PFSK-1 (cell line): ENCODE measurements around the gene CADM2.

Experiments used
- FOXP2 ChIP-seq: optimal IDR thresholded peaks from 2 replicates; pipeline ENCODE3; 2011; ENCODE audit warnings: borderline replicate concordance, control low read depth, inconsistent platforms; ENCODE audit not compliant: insufficient read depth; ENCODE audit errors: extremely low read length, extremely low read depth
- POLR2AphosphoS5 ChIP-seq: IDR thresholded peaks from 2 replicates; pipeline ENCODE4 v1.6.1; 2012; ENCODE audit warnings: low read depth, mild to moderate bottlenecking, control low read depth, low read length, moderate library complexity
- REST ChIP-seq, 2 experiments: IDR thresholded peaks; 2 replicates each; pipeline versions ENCODE4 v1.6.1 to v1.8.0; 2011 to 2012; ENCODE audit warnings: low read depth in 2 of 2, low read length in 2 of 2, control low read depth in 1 of 2, inconsistent platforms in 1 of 2, mild to moderate bottlenecking in 1 of 2, moderate library complexity in 1 of 2; ENCODE audit not compliant: insufficient read depth in 1 of 2
- SIN3A ChIP-seq: IDR thresholded peaks from 2 replicates; pipeline ENCODE4 v1.6.1; 2012; ENCODE audit warnings: mild to moderate bottlenecking, low read length, moderate library complexity, borderline replicate concordance; ENCODE audit not compliant: insufficient read depth
- TAF1 ChIP-seq: IDR thresholded peaks from 2 replicates; pipeline ENCODE4 v1.6.1; 2012; ENCODE audit warnings: low read length, control low read depth, borderline replicate concordance; ENCODE audit not compliant: insufficient read depth

CADM2 gene

GRCh38 chr3:85706130-85706529, 747.3 kb downstream of the CADM2 start:
- no peak for TF ChIP-seq TAF1
- TF ChIP-seq POLR2AphosphoS5, result no peak
- TF ChIP-seq REST (IDR thresholded peaks at IDR 0.05; ENCODE audit: insufficient read depth in 1 of 2, low read depth in 2 of 2, low read length in 2 of 2), result no peak
- TF ChIP-seq SIN3A, result no peak
- no peak for TF ChIP-seq FOXP2

- no peak for TF ChIP-seq POLR2AphosphoS5
- no peak for TF ChIP-seq REST (IDR thresholded peaks at IDR 0.05; ENCODE audit: insufficient read depth in 1 of 2, low read depth in 2 of 2, low read length in 2 of 2)
- no peak for TF ChIP-seq FOXP2
- no peak for TF ChIP-seq TAF1
- no peak for TF ChIP-seq SIN3A
Observed at GRCh38 chr3:85709346-85709892, 750.6 kb downstream of the CADM2 start.

DNA sequence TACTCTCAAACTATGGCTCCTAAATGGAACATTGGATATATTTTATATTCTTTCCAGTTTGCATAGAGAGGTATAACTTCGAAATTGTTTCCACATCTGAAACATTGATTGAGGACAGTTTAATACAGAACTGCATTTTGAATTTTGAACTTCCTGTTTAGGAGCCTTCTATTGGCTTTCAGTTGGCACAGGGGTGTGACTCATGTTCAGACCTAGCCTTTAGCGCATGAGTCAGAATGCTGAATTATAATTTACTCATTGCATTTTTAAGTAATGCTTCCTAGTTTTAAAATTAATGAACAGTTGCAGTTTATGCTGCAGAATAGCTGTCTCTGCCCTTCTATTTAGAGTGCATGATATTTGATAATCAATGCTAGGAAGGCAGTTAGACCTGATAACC, 751.7 kb downstream of the CADM2 start:
- TF ChIP-seq REST (IDR thresholded peaks at IDR 0.05; ENCODE audit: insufficient read depth in 1 of 2, low read depth in 2 of 2, low read length in 2 of 2) (no peak), TAF1 (no peak), SIN3A (no peak), POLR2AphosphoS5 (no peak), FOXP2 (no peak)

GRCh38 chr3:85721409-85722145, 762.8 kb downstream of the CADM2 start:
- TF ChIP-seq REST (IDR thresholded peaks at IDR 0.05; ENCODE audit: insufficient read depth in 1 of 2, low read depth in 2 of 2, low read length in 2 of 2) (no peak), TAF1 (no peak), SIN3A (no peak), FOXP2 (no peak), POLR2AphosphoS5 (no peak)
